K562 (cell line): Measurements from ENCODE around the gene TBX3. TPM values are rescaled to one million over a fixed set of nuclear protein-coding genes. Genes with fewer than 3 reads are reported as not detected.

Experiments used
- ATAC-seq: fragments of 200-7000 bp; cut with Tn5 transposase; 3 replicates; pipeline ENCODE4 v1.9.1; 2020; ENCODE audit warnings: moderate library complexity
- BruUV-seq: library from RNA; stranded (reverse); fragments of 400-500 nt; replicated peaks from 2 replicates; lab custom pipeline; 2021; lab: Mats Ljungman, UMichigan
- CTCF ChIA-PET: fragments of 300-600 bp; formaldehyde crosslinking; extraction: SDS; loops from one replicate; lab custom pipeline; 2021; ENCODE audit warnings: low intra/inter-chr PET ratio; lab: Yijun Ruan, JAX
- POLR2A ChIA-PET: fragments of 300-600, 350-650 bp; sonication (Branson Sonifier 250); formaldehyde crosslinking; extraction: SDS; loops from one replicate; lab custom pipeline; 2021; ENCODE audit warnings: antibody characterized with exemption, inconsistent platforms; lab: Yijun Ruan, JAX
- DNase-seq, 4 experiments: peaks; one replicate each; pipeline versions ENCODE4 v3.0.0 to v3.0.0-alpha.2; 2011 to 2018; ENCODE audit warnings: low spot score in 3 of 4, mixed read lengths in 3 of 4; ENCODE audit errors: extremely low read depth in 1 of 4
- FAIRE-seq: peaks from 2 replicates; lab custom pipeline; 2011; peaks lifted over from hg19 to GRCh38; lab: Jason Lieb, UNC
- H2AFZ ChIP-seq: 2 replicates; pipeline ENCODE4 v1.6.0; 2011; ENCODE audit warnings: low read depth, low read length, control low read depth, inconsistent platforms
- H3K27ac ChIP-seq: fragments of 200-600 bp; 3 replicates; pipeline ENCODE4 v1.8.0; 2011; ENCODE audit warnings: low read depth, mild to moderate bottlenecking, control low read depth, inconsistent platforms, low read length, moderate library complexity, mixed read lengths; ENCODE audit errors: extremely low read depth
- H3K27me3 ChIP-seq, 2 experiments: fragments of 300-600 bp in 1 of 2; 2 replicates in 1 of 2; 3 replicates in 1 of 2; pipeline versions ENCODE4 v1.6.0 to v1.8.0; 2011; ENCODE audit warnings: inconsistent platforms in 2 of 2, low read length in 2 of 2, mild to moderate bottlenecking in 1 of 2, mixed read lengths in 1 of 2, moderate library complexity in 1 of 2; ENCODE audit not compliant: control insufficient read depth in 2 of 2, insufficient read depth in 2 of 2
- H3K36me3 ChIP-seq: fragments of 300-600 bp; 3 replicates; pipeline ENCODE4 v1.8.0; 2011; ENCODE audit warnings: mild to moderate bottlenecking, low read length, inconsistent platforms; ENCODE audit not compliant: control insufficient read depth, insufficient read depth
- H3K4me1 ChIP-seq, 2 experiments: fragments of 200-600 bp in 1 of 2; replicated peaks in 1 of 2; 2 replicates in 1 of 2; 3 replicates in 1 of 2; pipeline versions ENCODE4 v1.5.1 to v1.8.0; 2011; ENCODE audit warnings: inconsistent platforms in 2 of 2, low read length in 2 of 2, mild to moderate bottlenecking in 1 of 2, mixed read lengths in 1 of 2, moderate library complexity in 1 of 2; ENCODE audit not compliant: control insufficient read depth in 2 of 2, insufficient read depth in 2 of 2
- H3K4me2 ChIP-seq: 2 replicates; pipeline ENCODE4 v1.6.1; 2011; ENCODE audit warnings: low read length, control low read depth, inconsistent platforms, mixed read lengths; ENCODE audit not compliant: insufficient read depth
- H3K4me3 ChIP-seq: fragments of 200-600 bp; sonication (generic), shearing (Covaris generic); 2 replicates; pipeline ENCODE4 v1.5.1; 2016; ENCODE audit warnings: control low read depth, inconsistent platforms
- H3K79me2 ChIP-seq: fragments of 200-600 bp; 3 replicates; pipeline ENCODE4 v1.8.0; 2011; ENCODE audit warnings: low read length, inconsistent platforms; ENCODE audit not compliant: control insufficient read depth, insufficient read depth
- H3K9ac ChIP-seq, 2 experiments: 2 replicates each; pipeline versions ENCODE4 v1.6.0 to v1.6.1; 2011; ENCODE audit warnings: low read depth in 2 of 2, low read length in 2 of 2, control low read depth in 1 of 2, inconsistent platforms in 1 of 2, mild to moderate bottlenecking in 1 of 2, mixed read lengths in 1 of 2; ENCODE audit not compliant: insufficient read depth in 1 of 2
- H3K9me1 ChIP-seq: one replicate; pipeline ENCODE4 v1.6.0; 2011; ENCODE audit warnings: inconsistent platforms, mild to moderate bottlenecking, low read length, moderate library complexity; ENCODE audit not compliant: control insufficient read depth, insufficient read depth
- H3K9me3 ChIP-seq: replicated peaks from 2 replicates; pipeline ENCODE4 v1.5.1; 2011; ENCODE audit warnings: low read depth, low read length, inconsistent platforms; ENCODE audit not compliant: control insufficient read depth, insufficient read depth
- H4K20me1 ChIP-seq: replicated peaks from 2 replicates; pipeline ENCODE4 v1.6.1; 2011; ENCODE audit warnings: low read length, inconsistent platforms, mixed read lengths; ENCODE audit not compliant: control insufficient read depth, insufficient read depth
- RBM25 ChIP-seq: fragments of 200-400 bp; formaldehyde crosslinking; IDR thresholded peaks from 2 replicates; pipeline ENCODE4 v1.6.1; 2018; ENCODE audit warnings: low read length, low read depth, moderate library complexity; ENCODE audit not compliant: severe bottlenecking
- ZFP36 ChIP-seq: fragments of 150-350 bp; IDR thresholded peaks from 2 replicates; pipeline ENCODE4 v1.6.1; 2018; ENCODE audit warnings: low read length, low read depth; ENCODE audit not compliant: partially characterized antibody
- ZNF146 ChIP-seq: IDR thresholded peaks from one replicate; pipeline ENCODE4 v1.6.1; 2018; ENCODE audit warnings: missing compliant biosample characterization; ENCODE audit not compliant: unreplicated experiment
- WGBS: fragments of 100-300 bp; shearing (Covaris generic); methylation state at CpG from one replicate; pipeline ENCODE4 v1.1.6; 2016; ENCODE audit warnings: low coverage, mixed read lengths; ENCODE audit not compliant: insufficient coverage; ENCODE audit errors: missing lambda C conversion rate; 5-methylcytosine and 5-hydroxymethylcytosine counted together
- in situ Hi-C: fragments of 300-500 bp; cut with MboI; formaldehyde crosslinking; loops from 4 replicates; pipeline ENCODE4 v1.15.0; 2018; ENCODE audit warnings: inconsistent platforms, mixed read lengths
- intact Hi-C: fragments of 100-400 bp; cut with micrococcal nuclease; formaldehyde crosslinking; loops from 2 replicates; pipeline ENCODE4 v1.14.2; 2022
- polyA plus RNA-seq, 8 experiments: library from polyadenylated mRNA; depleted of rRNA in 4 of 8; stranded (reverse) in 5 of 8; unstranded in 3 of 8; fragments of >200 nt; fragmentation: Nextera tagmentation in 2 of 8; fragmentation: Illumina TruSeq in 1 of 8; extraction: Ambion mirVana in 2 of 8; extraction: Trizol in 1 of 8; gene quantifications; 2 replicates each; pipeline versions ENCODE4 v1.2.1 to v1.2.3, GENCODE V29; 2011 to 2014; ENCODE audit warnings: inconsistent platforms in 1 of 8, missing spikeins in 1 of 8
- total RNA-seq, 7 experiments: library from RNA; depleted of rRNA in 6 of 7; stranded (reverse); fragments of >200 nt in 6 of 7; fragmentation: Illumina TruSeq in 2 of 7; extraction: Trizol in 2 of 7; gene quantifications; 2 replicates each; pipeline versions ENCODE4 v1.2.1 to v1.2.3, GENCODE V29; 2011 to 2021; ENCODE audit warnings: low replicate concordance in 1 of 7
- TF ChIP-seq, protein P1 (sequence below): fragments of 150-350 bp; conservative IDR thresholded peaks from 2 replicates; pipeline ENCODE4 v1.6.1; 2014; ENCODE audit warnings: low read length

TBX3 gene
- total and polyA plus RNA-seq, 9 of the 15 experiments (the other 6 are each of a cell fraction or from before 2014, with no cell fraction given): 0.03 to 0.60 (median 0.19) TPM

DNA sequence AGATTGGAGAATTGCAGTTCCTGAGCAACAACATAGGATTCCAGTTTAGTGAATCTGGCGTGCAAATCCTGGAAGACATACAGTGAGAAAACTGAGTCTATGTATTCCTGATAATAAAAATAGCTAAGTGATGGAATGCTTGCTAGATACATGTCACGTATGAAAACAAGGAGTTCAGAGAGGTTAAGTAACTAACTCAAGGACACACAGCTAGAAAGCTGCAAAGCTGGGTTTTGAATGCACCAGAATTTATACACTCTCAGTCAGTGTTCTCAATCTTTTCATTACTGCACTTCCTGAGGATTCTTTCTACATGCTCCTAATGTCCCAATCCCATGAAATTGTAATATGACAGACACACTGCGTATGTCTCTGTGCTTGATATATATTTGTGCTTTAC is 35.3 kb downstream of the TBX3 start:
- BruUV-seq: no TSS peak
- Histone ChIP-seq H3K9me1 (no peaks in the 10 kb centered on the region), H3K27ac (no peak overlapping the region), H3K9ac (no peak overlapping the region), H3K4me2 (no peak overlapping the region), H3K4me1 (no peaks in the 10 kb centered on the region), H3K4me3 (no peak overlapping the region), H3K9me3 (no peaks in the 10 kb centered on the region), H4K20me1 (no peaks in the 10 kb centered on the region), H3K27me3 (peaks cover 0 to 6% of the 10 kb centered on the region in 2 experiments; a peak in 3 of 5 replicates), H3K79me2 (no peaks in the 10 kb centered on the region), H2AFZ (no peak overlapping the region), H3K36me3 (no peaks in the 10 kb centered on the region)
- no peak for DNase-seq
- ChIA-PET POLR2A (no interaction called here), CTCF (no interaction called here)
- no peak for ATAC-seq
- intact Hi-C loops (no loop called here), in situ Hi-C loops (no loop called here)
- TF ChIP-seq, protein P1, sequence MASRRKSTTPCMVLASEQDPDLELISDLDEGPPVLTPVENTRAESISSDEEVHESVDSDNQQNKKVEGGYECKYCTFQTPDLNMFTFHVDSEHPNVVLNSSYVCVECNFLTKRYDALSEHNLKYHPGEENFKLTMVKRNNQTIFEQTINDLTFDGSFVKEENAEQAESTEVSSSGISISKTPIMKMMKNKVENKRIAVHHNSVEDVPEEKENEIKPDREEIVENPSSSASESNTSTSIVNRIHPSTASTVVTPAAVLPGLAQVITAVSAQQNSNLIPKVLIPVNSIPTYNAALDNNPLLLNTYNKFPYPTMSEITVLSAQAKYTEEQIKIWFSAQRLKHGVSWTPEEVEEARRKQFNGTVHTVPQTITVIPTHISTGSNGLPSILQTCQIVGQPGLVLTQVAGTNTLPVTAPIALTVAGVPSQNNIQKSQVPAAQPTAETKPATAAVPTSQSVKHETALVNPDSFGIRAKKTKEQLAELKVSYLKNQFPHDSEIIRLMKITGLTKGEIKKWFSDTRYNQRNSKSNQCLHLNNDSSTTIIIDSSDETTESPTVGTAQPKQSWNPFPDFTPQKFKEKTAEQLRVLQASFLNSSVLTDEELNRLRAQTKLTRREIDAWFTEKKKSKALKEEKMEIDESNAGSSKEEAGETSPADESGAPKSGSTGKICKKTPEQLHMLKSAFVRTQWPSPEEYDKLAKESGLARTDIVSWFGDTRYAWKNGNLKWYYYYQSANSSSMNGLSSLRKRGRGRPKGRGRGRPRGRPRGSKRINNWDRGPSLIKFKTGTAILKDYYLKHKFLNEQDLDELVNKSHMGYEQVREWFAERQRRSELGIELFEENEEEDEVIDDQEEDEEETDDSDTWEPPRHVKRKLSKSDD: no peak
- TF ChIP-seq RBM25 (peak; percentile 93), ZFP36 (peak; percentile 52), ZNF146 (no peak)
- WGBS: 0% methylated on average over 3 of the region's 3 CpGs
- no peak for FAIRE-seq
